ENCODE results near the gene DOCK10. TPM values are rescaled to one million over a fixed set of nuclear protein-coding genes. Genes with fewer than 3 reads are reported as not detected.

DOCK10 gene
- polyA plus RNA-seq, 4 donors = 2.3 to 6.8 (median 3.5) TPM

- no peaks in the 10 kb centered on the region for H3K9me3 ChIP-seq (ENCODE audit: control insufficient read depth in 2 of 2, insufficient read depth in 1 of 2, low read depth in 1 of 2, low read length in 1 of 2)
- H3K4me1 ChIP-seq (ENCODE audit: control insufficient read depth in 3 of 3, insufficient read depth in 2 of 3, low read depth in 1 of 3, low read length in 2 of 3) = peaks cover 0 to 16% (median 3%) of the 10 kb centered on the region in 3 donors
- H3K4me3 ChIP-seq (ENCODE audit: low read depth in 1 of 3, low read length in 3 of 3) = no peak overlapping the region
- DNase-seq (no peak), FAIRE-seq (no peak)
- H3K36me3 ChIP-seq (ENCODE audit: control insufficient read depth in 3 of 3, insufficient read depth in 2 of 3, low read depth in 1 of 3, low read length in 3 of 3) = no peaks in the 10 kb centered on the region
- H3K27me3 ChIP-seq (ENCODE audit: control insufficient read depth in 3 of 3, insufficient read depth in 3 of 3, low read length in 3 of 3) = peaks cover 0 to 2% (median 0%) of the 10 kb centered on the region in 3 donors
- 85 to 91% (median 88%) methylated on average over 3 of the region's 3 CpGs for WGBS, 3 donors
- H3K27ac ChIP-seq (ENCODE audit: low read depth in 1 of 3, low read length in 2 of 3) = no peak overlapping the region
Measured at GRCh38 chr2:225028572-225028971, 13.7 kb downstream of the DOCK10 start.

GRCh38 chr2:225027061-225027762, 15.1 kb downstream of the DOCK10 start:
- H3K27me3 ChIP-seq (ENCODE audit: control insufficient read depth in 3 of 3, insufficient read depth in 3 of 3, low read length in 3 of 3) = no peaks in the 10 kb centered on the region
- no peak for FAIRE-seq
- no peaks in the 10 kb centered on the region for H3K9me3 ChIP-seq (ENCODE audit: control insufficient read depth in 2 of 2, insufficient read depth in 1 of 2, low read depth in 1 of 2, low read length in 1 of 2)
- 88 to 92% (median 91%) methylated on average over 10 of the region's 10 CpGs for WGBS, 3 donors
- H3K4me1 ChIP-seq (ENCODE audit: control insufficient read depth in 3 of 3, insufficient read depth in 2 of 3, low read depth in 1 of 3, low read length in 2 of 3) = peaks cover 0 to 15% (median 3%) of the 10 kb centered on the region in 3 donors
- H3K27ac ChIP-seq (ENCODE audit: low read depth in 1 of 3, low read length in 2 of 3) = no peak overlapping the region
- H3K4me3 ChIP-seq (ENCODE audit: low read depth in 1 of 3, low read length in 3 of 3) = no peak overlapping the region
- no peaks in the 10 kb centered on the region for H3K36me3 ChIP-seq (ENCODE audit: control insufficient read depth in 3 of 3, insufficient read depth in 2 of 3, low read depth in 1 of 3, low read length in 3 of 3)
- DNase-seq = no peak

GRCh38 chr2:225025917-225026571, 16.2 kb downstream of the DOCK10 start:
- no peak overlapping the region for H3K27ac ChIP-seq (ENCODE audit: low read depth in 1 of 3, low read length in 2 of 3)
- FAIRE-seq (no peak), DNase-seq (no peak)
- H3K4me1 ChIP-seq (ENCODE audit: control insufficient read depth in 3 of 3, insufficient read depth in 2 of 3, low read depth in 1 of 3, low read length in 2 of 3) = peaks cover 0 to 4% (median 0%) of the 10 kb centered on the region in 3 donors
- H3K4me3 ChIP-seq (ENCODE audit: low read depth in 1 of 3, low read length in 3 of 3) = no peak overlapping the region
- no peaks in the 10 kb centered on the region for H3K27me3 ChIP-seq (ENCODE audit: control insufficient read depth in 3 of 3, insufficient read depth in 3 of 3, low read length in 3 of 3)
- no peaks in the 10 kb centered on the region for H3K36me3 ChIP-seq (ENCODE audit: control insufficient read depth in 3 of 3, insufficient read depth in 2 of 3, low read depth in 1 of 3, low read length in 3 of 3)
- 73 to 84% (median 76%) methylated on average over 2 of the region's 2 CpGs for WGBS, 3 donors
- no peaks in the 10 kb centered on the region for H3K9me3 ChIP-seq (ENCODE audit: control insufficient read depth in 2 of 2, insufficient read depth in 1 of 2, low read depth in 1 of 2, low read length in 1 of 2)

GRCh38 chr2:225022188-225022587, 20.1 kb downstream of the DOCK10 start:
- DNase-seq = no peak
- no peak overlapping the region for H3K4me3 ChIP-seq (ENCODE audit: low read depth in 1 of 3, low read length in 3 of 3)
- H3K9me3 ChIP-seq (ENCODE audit: control insufficient read depth in 2 of 2, insufficient read depth in 1 of 2, low read depth in 1 of 2, low read length in 1 of 2) = no peaks in the 10 kb centered on the region
- peaks cover 0 to 2% (median 0%) of the 10 kb centered on the region in 3 donors for H3K4me1 ChIP-seq (ENCODE audit: control insufficient read depth in 3 of 3, insufficient read depth in 2 of 3, low read depth in 1 of 3, low read length in 2 of 3)
- FAIRE-seq = no peak
- H3K36me3 ChIP-seq (ENCODE audit: control insufficient read depth in 3 of 3, insufficient read depth in 2 of 3, low read depth in 1 of 3, low read length in 3 of 3) = no peaks in the 10 kb centered on the region
- H3K27me3 ChIP-seq (ENCODE audit: control insufficient read depth in 3 of 3, insufficient read depth in 3 of 3, low read length in 3 of 3) = no peaks in the 10 kb centered on the region
- 14 to 38% (median 26%) methylated on average over 4 of the region's 4 CpGs for WGBS, 3 donors
- no peak overlapping the region for H3K27ac ChIP-seq (ENCODE audit: low read depth in 1 of 3, low read length in 2 of 3)

GRCh38 chr2:225020168-225020849, 22.0 kb downstream of the DOCK10 start:
- no peaks in the 10 kb centered on the region for H3K27me3 ChIP-seq (ENCODE audit: control insufficient read depth in 3 of 3, insufficient read depth in 3 of 3, low read length in 3 of 3)
- DNase-seq = no peak
- WGBS, 3 donors = 85 to 90% (median 88%) methylated on average over 3 of the region's 3 CpGs
- peaks cover 0 to 2% (median 0%) of the 10 kb centered on the region in 3 donors for H3K4me1 ChIP-seq (ENCODE audit: control insufficient read depth in 3 of 3, insufficient read depth in 2 of 3, low read depth in 1 of 3, low read length in 2 of 3)
- no peak for FAIRE-seq
- H3K9me3 ChIP-seq (ENCODE audit: control insufficient read depth in 2 of 2, insufficient read depth in 1 of 2, low read depth in 1 of 2, low read length in 1 of 2) = no peaks in the 10 kb centered on the region
- H3K4me3 ChIP-seq (ENCODE audit: low read depth in 1 of 3, low read length in 3 of 3) = no peak overlapping the region
- no peak overlapping the region for H3K27ac ChIP-seq (ENCODE audit: low read depth in 1 of 3, low read length in 2 of 3)
- no peaks in the 10 kb centered on the region for H3K36me3 ChIP-seq (ENCODE audit: control insufficient read depth in 3 of 3, insufficient read depth in 2 of 3, low read depth in 1 of 3, low read length in 3 of 3)

- Histone ChIP-seq H3K4me3 (ENCODE audit: low read depth in 1 of 3, low read length in 3 of 3) (no peak overlapping the region), H3K27me3 (ENCODE audit: control insufficient read depth in 3 of 3, insufficient read depth in 3 of 3, low read length in 3 of 3) (no peaks in the 10 kb centered on the region), H3K36me3 (ENCODE audit: control insufficient read depth in 3 of 3, insufficient read depth in 2 of 3, low read depth in 1 of 3, low read length in 3 of 3) (no peaks in the 10 kb centered on the region), H3K9me3 (ENCODE audit: control insufficient read depth in 2 of 2, insufficient read depth in 1 of 2, low read depth in 1 of 2, low read length in 1 of 2) (no peaks in the 10 kb centered on the region), H3K27ac (ENCODE audit: low read depth in 1 of 3, low read length in 2 of 3) (no peak overlapping the region), H3K4me1 (ENCODE audit: control insufficient read depth in 3 of 3, insufficient read depth in 2 of 3, low read depth in 1 of 3, low read length in 2 of 3) (peaks cover 0 to 2% (median 0%) of the 10 kb centered on the region in 3 donors)
- no peak for FAIRE-seq
- WGBS, 3 donors = 78 to 92% (median 85%) methylated on average over 4 of the region's 4 CpGs
- no peak for DNase-seq
Measured at GRCh38 chr2:225019105-225019504, 23.2 kb downstream of the DOCK10 start.

GRCh38 chr2:225017713-225018112, 24.6 kb downstream of the DOCK10 start:
- no peaks in the 10 kb centered on the region for H3K9me3 ChIP-seq (ENCODE audit: control insufficient read depth in 2 of 2, insufficient read depth in 1 of 2, low read depth in 1 of 2, low read length in 1 of 2)
- H3K36me3 ChIP-seq (ENCODE audit: control insufficient read depth in 3 of 3, insufficient read depth in 2 of 3, low read depth in 1 of 3, low read length in 3 of 3) = no peaks in the 10 kb centered on the region
- H3K4me3 ChIP-seq (ENCODE audit: low read depth in 1 of 3, low read length in 3 of 3) = no peak overlapping the region
- DNase-seq = no peak
- FAIRE-seq = no peak
- no peak overlapping the region for H3K27ac ChIP-seq (ENCODE audit: low read depth in 1 of 3, low read length in 2 of 3)
- no peaks in the 10 kb centered on the region for H3K27me3 ChIP-seq (ENCODE audit: control insufficient read depth in 3 of 3, insufficient read depth in 3 of 3, low read length in 3 of 3)
- peaks cover 0 to 2% (median 0%) of the 10 kb centered on the region in 3 donors for H3K4me1 ChIP-seq (ENCODE audit: control insufficient read depth in 3 of 3, insufficient read depth in 2 of 3, low read depth in 1 of 3, low read length in 2 of 3)
- 45 to 68% (median 66%) methylated on average over 3 of the region's 3 CpGs for WGBS, 3 donors

- Histone ChIP-seq H3K9me3 (ENCODE audit: control insufficient read depth in 2 of 2, insufficient read depth in 1 of 2, low read depth in 1 of 2, low read length in 1 of 2) (no peaks in the 10 kb centered on the region), H3K4me1 (ENCODE audit: control insufficient read depth in 3 of 3, insufficient read depth in 2 of 3, low read depth in 1 of 3, low read length in 2 of 3) (peaks cover 0 to 2% (median 0%) of the 10 kb centered on the region in 3 donors), H3K4me3 (ENCODE audit: low read depth in 1 of 3, low read length in 3 of 3) (no peak overlapping the region), H3K27me3 (ENCODE audit: control insufficient read depth in 3 of 3, insufficient read depth in 3 of 3, low read length in 3 of 3) (no peaks in the 10 kb centered on the region), H3K27ac (ENCODE audit: low read depth in 1 of 3, low read length in 2 of 3) (no peak overlapping the region), H3K36me3 (ENCODE audit: control insufficient read depth in 3 of 3, insufficient read depth in 2 of 3, low read depth in 1 of 3, low read length in 3 of 3) (no peaks in the 10 kb centered on the region)
- WGBS, 3 donors = 57 to 78% (median 69%) methylated on average over 2 of the region's 2 CpGs
- no peak for DNase-seq
- no peak for FAIRE-seq
Measured at GRCh38 chr2:225017098-225017685, 25.1 kb downstream of the DOCK10 start.
